GM10248 (cell line): ENCODE measurements around the gene CDH23.

Source experiments
- CTCF ChIA-PET: fragments of 300-600 bp; sonication (Branson Sonifier 250); formaldehyde crosslinking; extraction: SDS; loops from one replicate; lab custom pipeline; 2021; ENCODE audit warnings: antibody characterized with exemption; lab: Yijun Ruan, JAX
- POLR2A ChIA-PET: fragments of 350-650 bp; sonication (Branson Sonifier 250); formaldehyde crosslinking; extraction: SDS; loops from one replicate; lab custom pipeline; 2020; ENCODE audit warnings: antibody characterized with exemption; lab: Yijun Ruan, JAX
- DNase-seq: peaks from one replicate; pipeline ENCODE4 v3.0.0; 2012; ENCODE audit errors: extremely low spot score
- CTCF ChIP-seq: IDR thresholded peaks from 2 replicates; pipeline ENCODE4 v1.5.1; 2012; ENCODE audit warnings: mild to moderate bottlenecking, low read depth; ENCODE audit errors: extremely low read depth, missing control alignments, control extremely low read depth

Gene CDH23

GRCh38 chr10:71360735-71361134 is 36.0 kb upstream of the CDH23 start:
- no peak for TF ChIP-seq CTCF
- ChIA-PET CTCF (interaction anchor here (1.0 to 7.8 kb wide), 4 partner anchors 12 to 42 kb away, joined by 3 to 45 read pairs (median 14); partner anchors contain the start of gene SLC29A3), POLR2A (no interaction called here)
- DNase-seq: no peak

GRCh38 chr10:71361581-71361980 is 35.1 kb upstream of the CDH23 start:
- CTCF ChIA-PET: interaction anchor here (1.1 to 7.8 kb wide), 4 partner anchors 11 to 23 kb away, joined by 3 to 45 read pairs (median 6); no protein-coding TSS in a partner anchor
- DNase-seq: no peak
- POLR2A ChIA-PET: no interaction called here
- no peak for TF ChIP-seq CTCF

- ChIA-PET CTCF (interaction anchor here (1.6 to 7.8 kb wide), 3 partner anchors 10 to 22 kb away, joined by 5 to 45 read pairs (median 6); no protein-coding TSS in a partner anchor), POLR2A (no interaction called here)
- TF ChIP-seq CTCF: no peak
- no peak for DNase-seq
Observed at GRCh38 chr10:71362141-71362540, 34.6 kb upstream of the CDH23 start.

- ChIA-PET POLR2A (no interaction called here), CTCF (interaction anchor here (1.1 to 7.8 kb wide), 6 partner anchors 11 to 462 kb away, joined by 3 to 45 read pairs (median 4); partner anchors contain the start of gene SLC29A3)
- TF ChIP-seq CTCF: no peak
- DNase-seq: no peak
Observed at GRCh38 chr10:71363936-71364335, 32.8 kb upstream of the CDH23 start.

GRCh38 chr10:71365366-71365765 is 31.4 kb upstream of the CDH23 start:
- no peak for DNase-seq
- ChIA-PET CTCF (interaction anchor here (1.5 to 7.8 kb wide), 4 partner anchors 9 to 46 kb away, joined by 3 to 45 read pairs (median 6); partner anchors contain the start of gene SLC29A3), POLR2A (no interaction called here)
- no peak for TF ChIP-seq CTCF

GRCh38 chr10:71366690-71367089 is 30.0 kb upstream of the CDH23 start:
- no peak for DNase-seq
- CTCF ChIA-PET: interaction anchor here (1.0 to 7.8 kb wide), 7 partner anchors 8 to 530 kb away, joined by 3 to 45 read pairs (median 8); partner anchors contain the start of gene SLC29A3

More at GRCh38 chr10:71366690-71367089, 30.0 kb upstream of the CDH23 start:
- POLR2A ChIA-PET: no interaction called here
- no peak for TF ChIP-seq CTCF
